Endothelial cell of umbilical vein (primary cell): ENCODE data around the gene TMPRSS5.

Experiments used
- EZH2 ChIP-seq: IDR thresholded peaks from 2 replicates; pipeline ENCODE4 v1.6.1; 2012; ENCODE audit warnings: borderline replicate concordance, low read depth, mild to moderate bottlenecking, moderate library complexity, low read length, inconsistent platforms; ENCODE audit not compliant: severe bottlenecking
- FOS ChIP-seq: IDR thresholded peaks from 2 replicates; pipeline ENCODE4 v1.6.1; 2011; ENCODE audit warnings: mild to moderate bottlenecking, low read length, moderate library complexity, borderline replicate concordance; ENCODE audit not compliant: insufficient read depth
- GATA2 ChIP-seq: IDR thresholded peaks from 2 replicates; pipeline ENCODE4 v1.7.0; 2011; ENCODE audit warnings: low read depth, mild to moderate bottlenecking, moderate library complexity, mixed read lengths, low read length; ENCODE audit not compliant: insufficient read length, insufficient read depth
- POLR2A ChIP-seq: IDR thresholded peaks from 2 replicates; pipeline ENCODE4 v1.6.1; 2012; ENCODE audit warnings: low read depth, mild to moderate bottlenecking, control low read depth, low read length
- TF ChIP-seq, protein P1 (sequence below), 2 donors: IDR thresholded peaks; 1 replicate in 1 of 2; 2 replicates in 1 of 2; pipeline ENCODE4 v1.5.1; 2011; ENCODE audit warnings: low read length in 2 of 2, mild to moderate bottlenecking in 2 of 2, moderate library complexity in 2 of 2, control low read depth in 1 of 2, inconsistent platforms in 1 of 2, low read depth in 1 of 2; ENCODE audit not compliant: insufficient read depth in 1 of 2; ENCODE audit errors: extremely low read depth in 1 of 2
- TF ChIP-seq, protein P2 (sequence below): IDR thresholded peaks from 2 replicates; pipeline ENCODE4 v1.6.1; 2011; ENCODE audit not compliant: insufficient read depth, insufficient read length

DNA sequence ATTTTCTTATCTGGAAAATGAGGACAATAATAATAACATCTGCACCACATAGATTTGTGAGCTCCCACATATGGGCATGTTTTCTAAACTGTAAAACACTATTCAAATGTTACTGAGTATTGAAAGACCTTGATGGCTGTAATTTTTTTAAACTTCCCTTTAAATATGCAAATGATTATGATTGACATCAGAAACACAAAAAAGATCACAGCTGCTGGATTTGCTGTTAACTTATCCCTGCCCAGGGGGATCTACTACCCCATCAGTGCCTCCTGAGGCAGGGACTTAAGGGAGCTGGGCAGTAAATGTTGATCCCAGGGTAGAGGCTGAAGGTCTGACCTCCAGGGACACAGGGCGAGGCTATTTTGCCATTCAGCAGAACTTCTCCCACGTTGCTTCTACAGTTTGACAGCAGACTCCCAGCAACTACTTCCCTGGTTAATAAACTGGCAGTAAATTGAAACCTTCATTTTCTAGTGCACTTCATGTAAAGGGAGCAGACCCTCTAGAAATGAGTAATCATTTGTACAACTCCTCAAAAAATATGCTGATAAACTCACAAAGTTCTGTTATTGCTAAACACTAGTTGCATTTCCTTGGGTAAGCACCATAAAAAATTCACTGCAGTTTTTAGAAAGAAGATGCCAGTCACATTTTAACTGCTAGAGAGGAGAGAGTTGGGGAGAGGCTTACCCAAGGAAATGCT lies 20.3 kb downstream of the TMPRSS5 start:
- TF ChIP-seq, protein P1, sequence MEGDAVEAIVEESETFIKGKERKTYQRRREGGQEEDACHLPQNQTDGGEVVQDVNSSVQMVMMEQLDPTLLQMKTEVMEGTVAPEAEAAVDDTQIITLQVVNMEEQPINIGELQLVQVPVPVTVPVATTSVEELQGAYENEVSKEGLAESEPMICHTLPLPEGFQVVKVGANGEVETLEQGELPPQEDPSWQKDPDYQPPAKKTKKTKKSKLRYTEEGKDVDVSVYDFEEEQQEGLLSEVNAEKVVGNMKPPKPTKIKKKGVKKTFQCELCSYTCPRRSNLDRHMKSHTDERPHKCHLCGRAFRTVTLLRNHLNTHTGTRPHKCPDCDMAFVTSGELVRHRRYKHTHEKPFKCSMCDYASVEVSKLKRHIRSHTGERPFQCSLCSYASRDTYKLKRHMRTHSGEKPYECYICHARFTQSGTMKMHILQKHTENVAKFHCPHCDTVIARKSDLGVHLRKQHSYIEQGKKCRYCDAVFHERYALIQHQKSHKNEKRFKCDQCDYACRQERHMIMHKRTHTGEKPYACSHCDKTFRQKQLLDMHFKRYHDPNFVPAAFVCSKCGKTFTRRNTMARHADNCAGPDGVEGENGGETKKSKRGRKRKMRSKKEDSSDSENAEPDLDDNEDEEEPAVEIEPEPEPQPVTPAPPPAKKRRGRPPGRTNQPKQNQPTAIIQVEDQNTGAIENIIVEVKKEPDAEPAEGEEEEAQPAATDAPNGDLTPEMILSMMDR (IDR thresholded peaks at IDR 0.05; ENCODE audit: extremely low read depth in 1 of 2, insufficient read depth in 1 of 2, low read depth in 1 of 2, low read length in 2 of 2), result no peak
- TF ChIP-seq POLR2A (no peak), EZH2 (no peak), GATA2 (no peak), FOS (no peak)
- TF ChIP-seq, protein P2, sequence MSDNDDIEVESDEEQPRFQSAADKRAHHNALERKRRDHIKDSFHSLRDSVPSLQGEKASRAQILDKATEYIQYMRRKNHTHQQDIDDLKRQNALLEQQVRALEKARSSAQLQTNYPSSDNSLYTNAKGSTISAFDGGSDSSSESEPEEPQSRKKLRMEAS, result no peak
